GM13977 (cell line): ENCODE measurements around the gene TP73.
A peak's percentile ranks its signal among the peaks of the same experiment; 100 is the strongest.

Source experiments
- DNase-seq: peaks from one replicate; pipeline ENCODE4 v3.0.0; 2012; ENCODE audit warnings: low spot score
- in situ Hi-C: fragments of 300-500 bp; cut with MboI; formaldehyde crosslinking; loops from one replicate; pipeline ENCODE4 v1.12.0; 2022; ENCODE audit warnings: low sequenced_read_pairs, low pct_unique_long_range_greater_than_20kb, mixed read lengths, inconsistent platforms; ENCODE audit not compliant: unreplicated experiment
- TF ChIP-seq, protein P1 (sequence below): IDR thresholded peaks from 2 replicates; pipeline ENCODE4 v1.5.1; 2012; ENCODE audit warnings: mild to moderate bottlenecking, control low read depth; ENCODE audit not compliant: insufficient read depth; ENCODE audit errors: extremely low read depth, missing control alignments

The TP73 gene

DNA sequence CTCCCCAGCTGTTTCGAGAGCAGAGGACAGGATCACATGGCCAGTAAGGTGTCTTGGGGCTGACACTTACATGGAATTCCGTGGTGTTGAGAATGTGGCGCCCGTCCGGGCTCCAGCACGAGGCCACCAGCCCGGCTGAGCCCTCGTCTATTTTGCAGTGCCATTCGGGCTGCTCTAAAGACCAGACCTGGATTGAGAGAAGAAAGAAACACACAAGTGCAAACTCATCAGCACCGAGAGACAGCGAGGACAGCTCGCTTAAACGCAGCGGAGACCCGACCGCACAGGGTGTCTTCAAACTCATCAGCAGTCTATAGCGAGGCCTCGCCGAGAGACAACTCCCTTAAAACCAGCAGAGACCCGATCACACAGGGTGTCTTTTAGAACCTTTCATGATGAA, 5.7 kb upstream of the TP73 start:
- TF ChIP-seq, protein P1, sequence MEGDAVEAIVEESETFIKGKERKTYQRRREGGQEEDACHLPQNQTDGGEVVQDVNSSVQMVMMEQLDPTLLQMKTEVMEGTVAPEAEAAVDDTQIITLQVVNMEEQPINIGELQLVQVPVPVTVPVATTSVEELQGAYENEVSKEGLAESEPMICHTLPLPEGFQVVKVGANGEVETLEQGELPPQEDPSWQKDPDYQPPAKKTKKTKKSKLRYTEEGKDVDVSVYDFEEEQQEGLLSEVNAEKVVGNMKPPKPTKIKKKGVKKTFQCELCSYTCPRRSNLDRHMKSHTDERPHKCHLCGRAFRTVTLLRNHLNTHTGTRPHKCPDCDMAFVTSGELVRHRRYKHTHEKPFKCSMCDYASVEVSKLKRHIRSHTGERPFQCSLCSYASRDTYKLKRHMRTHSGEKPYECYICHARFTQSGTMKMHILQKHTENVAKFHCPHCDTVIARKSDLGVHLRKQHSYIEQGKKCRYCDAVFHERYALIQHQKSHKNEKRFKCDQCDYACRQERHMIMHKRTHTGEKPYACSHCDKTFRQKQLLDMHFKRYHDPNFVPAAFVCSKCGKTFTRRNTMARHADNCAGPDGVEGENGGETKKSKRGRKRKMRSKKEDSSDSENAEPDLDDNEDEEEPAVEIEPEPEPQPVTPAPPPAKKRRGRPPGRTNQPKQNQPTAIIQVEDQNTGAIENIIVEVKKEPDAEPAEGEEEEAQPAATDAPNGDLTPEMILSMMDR, result no peak
- no peak for DNase-seq
- in situ Hi-C loops, result no loop called here

DNA sequence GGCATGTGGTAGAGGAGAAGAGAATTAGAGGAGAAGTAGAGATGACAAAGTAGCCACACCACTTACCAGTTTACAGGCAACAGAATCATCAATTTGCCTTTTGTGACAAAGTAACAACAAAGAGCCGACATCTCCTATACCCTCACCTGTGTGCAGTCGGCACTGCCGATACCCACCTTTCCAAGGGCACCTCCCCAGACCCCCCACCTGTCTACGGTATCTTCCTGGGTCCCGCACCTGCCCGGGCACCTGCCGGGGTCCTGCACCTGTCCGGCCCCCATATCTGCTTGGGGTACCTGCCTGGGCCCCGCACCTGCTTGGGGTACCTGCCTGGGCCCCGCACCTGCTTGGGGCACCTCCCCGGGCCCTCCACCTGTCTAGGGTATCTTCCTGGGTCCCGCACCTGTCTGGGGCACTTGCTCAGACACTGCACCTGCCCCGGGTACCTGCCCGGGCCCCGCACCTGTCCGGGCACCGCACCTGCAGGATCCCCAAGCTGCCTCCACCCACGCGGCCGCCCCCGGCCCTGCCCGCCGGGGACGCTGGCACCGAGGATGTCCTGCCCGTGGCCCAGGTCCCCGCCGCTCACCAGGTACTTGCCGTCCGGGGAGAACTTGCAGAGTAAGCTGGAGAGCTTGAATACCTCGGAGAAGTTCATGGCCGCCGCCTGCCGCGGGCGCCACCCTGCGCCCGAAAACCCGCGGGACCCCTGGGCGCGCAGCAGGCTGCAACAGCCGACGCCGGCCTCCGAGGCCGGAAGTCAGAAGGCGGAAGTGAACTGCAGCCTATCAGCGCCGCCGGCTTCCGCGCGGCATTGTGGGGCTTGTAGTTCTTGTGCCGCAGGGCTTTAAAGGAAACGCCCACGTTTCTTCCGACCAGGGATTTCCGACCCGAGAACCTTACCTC, 2.7 kb upstream of the TP73 start, which contains the start of gene WRAP73:
TSS of gene WRAP73 (minus strand) at position 762 of the 906 bp plus-strand sequence. CDS start at position 658, 104 bp downstream.
- peak; percentile 98 for DNase-seq
- in situ Hi-C loops, result no loop called here
- TF ChIP-seq, protein P1, result peak; percentile 46

DNA sequence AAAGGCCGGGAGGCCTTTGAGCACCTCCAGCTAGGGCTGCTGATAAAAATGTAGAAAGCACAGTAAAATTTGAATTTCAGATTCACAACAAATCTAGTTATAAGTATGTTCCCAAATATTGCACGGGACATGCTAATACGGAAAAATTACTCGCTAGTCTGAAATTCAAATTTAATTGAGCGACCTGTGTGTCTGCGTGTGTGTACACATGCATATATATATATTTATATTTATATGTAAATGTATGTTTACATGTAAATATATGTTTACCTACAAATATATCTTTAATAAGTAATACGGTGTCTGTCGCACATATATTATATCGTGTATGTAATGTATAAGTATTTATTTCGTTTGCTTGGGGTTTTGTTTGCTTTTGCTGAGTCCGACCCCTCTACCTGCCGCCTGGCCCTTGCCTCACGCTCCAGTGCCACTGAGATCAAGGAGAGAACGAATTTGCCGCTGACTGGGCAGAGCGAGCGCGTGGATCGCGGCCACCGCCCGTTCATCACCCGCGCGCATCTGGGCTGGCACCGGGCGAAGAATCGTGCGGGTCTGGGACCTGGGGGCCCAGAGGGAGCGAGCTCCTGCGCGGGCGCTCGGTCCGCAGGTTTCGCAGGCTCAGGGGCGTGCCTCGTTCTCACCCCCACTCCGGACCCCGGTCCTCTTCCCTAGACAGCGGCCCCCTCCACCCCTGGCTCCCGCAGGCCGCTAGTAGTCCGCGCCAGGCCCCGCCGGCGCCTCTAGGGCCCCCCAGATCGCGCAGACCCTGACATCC, 1.9 kb upstream of the TP73 start:
- in situ Hi-C loops, result no loop called here

DNA sequence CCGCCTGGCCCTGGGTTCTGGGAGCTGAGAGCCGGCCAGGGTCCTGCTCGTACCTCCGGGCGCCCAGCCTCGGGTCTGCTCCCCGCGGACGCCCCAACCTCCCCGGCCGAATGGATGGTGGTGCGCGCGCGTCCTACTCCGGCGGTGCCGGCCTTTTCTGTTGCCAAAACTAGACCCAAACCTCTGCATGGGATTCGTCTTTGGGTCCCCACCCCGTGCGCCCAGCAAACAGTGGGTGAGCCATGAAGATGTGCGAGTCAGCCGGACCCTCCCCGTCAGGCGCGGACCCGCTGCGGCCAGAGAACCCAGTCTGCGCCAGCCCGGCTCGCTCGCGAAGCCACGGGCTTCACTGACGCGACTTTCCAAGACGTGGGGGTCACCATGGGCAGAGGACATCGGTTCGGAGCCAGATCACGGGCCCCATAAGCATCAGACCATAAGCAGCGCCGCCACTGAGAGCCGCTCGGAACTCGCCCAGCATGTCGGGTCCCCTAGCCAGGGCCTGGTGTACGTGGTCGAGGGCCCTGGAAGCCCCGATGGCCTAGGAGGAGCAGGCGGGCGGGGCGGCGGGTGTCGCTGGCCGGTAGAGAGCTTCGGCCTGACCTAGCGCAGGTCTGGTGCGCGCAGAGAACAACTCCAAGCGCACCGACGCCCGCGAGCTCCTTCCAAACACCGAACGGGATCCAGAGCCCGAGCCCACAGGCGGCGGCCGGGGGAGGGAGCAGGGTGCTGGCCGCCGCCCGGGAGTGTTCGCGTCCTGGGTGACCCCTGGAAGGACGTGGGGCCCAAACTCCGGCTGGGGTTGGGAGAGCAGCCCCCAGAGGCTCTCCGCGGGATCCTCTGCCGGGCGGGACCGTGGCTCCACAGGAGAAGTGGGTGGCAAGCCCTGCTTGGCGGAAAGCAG, 1.0 kb upstream of the TP73 start:
- TF ChIP-seq, protein P1, result no peak
- DNase-seq, result peak; percentile 57
- in situ Hi-C loops, result no loop called here

More for the DNA sequence above, 1.9 kb upstream of the TP73 start:
- no peak for DNase-seq
- TF ChIP-seq, protein P1, result no peak

DNA sequence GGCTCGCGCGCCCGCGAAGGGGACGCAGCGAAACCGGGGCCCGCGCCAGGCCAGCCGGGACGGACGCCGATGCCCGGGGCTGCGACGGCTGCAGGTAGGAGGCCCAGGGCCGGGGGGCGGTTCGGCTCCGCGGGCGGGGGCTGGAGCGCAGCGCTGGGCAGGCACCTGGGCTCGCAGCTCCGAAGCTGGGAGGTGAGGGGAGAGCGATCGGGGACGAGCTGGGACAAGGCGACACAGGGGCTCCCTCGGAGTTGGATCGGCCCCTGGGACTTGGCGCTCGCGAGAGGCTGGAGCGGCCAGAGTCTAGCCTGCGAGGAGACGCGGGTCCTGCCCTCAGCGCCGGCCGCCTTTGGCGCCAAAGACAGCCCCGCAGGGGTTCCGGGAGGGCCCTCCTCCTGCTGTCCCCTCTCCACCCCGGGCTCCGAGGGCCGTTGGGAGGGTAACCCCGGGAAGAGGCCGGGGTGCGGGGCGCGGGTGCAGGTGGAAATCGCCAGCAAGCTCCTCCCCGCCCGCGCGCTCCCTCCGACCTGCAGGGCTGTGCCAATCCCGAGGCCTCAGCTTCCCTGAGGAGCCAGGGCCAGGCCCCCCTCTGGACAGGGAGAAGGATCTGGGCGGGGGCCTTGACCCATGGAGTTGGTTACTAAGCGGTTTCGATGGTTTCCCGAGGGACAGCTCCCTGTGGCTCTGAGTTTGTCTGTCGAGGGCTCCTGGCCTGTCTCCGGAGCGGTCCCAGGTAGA, 401 bp downstream of the TP73 start:
- TF ChIP-seq, protein P1, result no peak
- in situ Hi-C loops, result no loop called here
- peak; percentile 48 for DNase-seq
